ENCODE data around the gene STIM1.

STIM1 gene

DNA sequence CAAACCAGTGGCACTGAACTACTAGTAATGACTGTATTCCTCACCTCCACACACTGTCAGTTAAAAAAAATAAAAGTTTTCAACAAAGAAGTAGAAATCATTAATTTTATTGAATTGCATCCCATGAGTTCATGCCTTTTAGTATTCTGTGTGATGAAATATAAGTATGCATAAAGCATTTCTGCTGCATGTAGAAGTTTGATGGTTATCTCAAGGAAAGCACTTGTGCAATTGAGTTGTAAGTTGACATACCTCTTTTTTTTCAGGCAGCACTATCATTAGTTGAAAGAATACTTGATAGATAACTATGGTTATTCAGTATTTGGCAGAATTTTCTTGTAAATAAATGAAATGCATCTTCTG is 104.4 kb downstream of the STIM1 start:
- TF ChIP-seq GATA3 (IDR thresholded peaks at IDR 0.05; ENCODE audit: low read depth, low read length) (no peak), GATA2 (IDR thresholded peaks at IDR 0.05; ENCODE audit: low read depth, low read length) (no peak)

DNA sequence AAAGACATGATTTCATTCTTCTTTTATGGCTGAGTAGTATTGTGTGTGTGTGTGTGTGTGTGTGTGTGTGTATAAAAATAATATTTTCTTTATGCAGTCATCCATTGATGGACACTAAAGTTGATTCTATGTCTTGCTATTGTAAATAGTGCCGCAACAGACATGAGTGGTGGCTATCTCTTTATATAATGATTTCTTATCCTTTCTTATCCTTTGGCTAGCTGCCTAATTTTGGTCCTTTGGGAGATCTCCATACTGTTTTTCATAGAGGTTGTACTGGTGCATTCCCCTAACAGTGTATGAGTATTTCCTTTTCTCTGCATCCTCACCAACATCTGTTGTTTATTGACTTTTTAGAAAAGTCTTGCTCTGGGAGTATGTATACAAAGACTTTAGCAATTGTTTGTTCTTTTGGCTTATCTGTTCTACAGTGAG is 107.0 kb downstream of the STIM1 start:
- no peak for TF ChIP-seq GATA3 (IDR thresholded peaks at IDR 0.05; ENCODE audit: low read depth, low read length)

GRCh38 chr11:3964056-3964455 is 108.6 kb downstream of the STIM1 start:
- TF ChIP-seq GATA2 (IDR thresholded peaks at IDR 0.05; ENCODE audit: low read depth, low read length) (no peak), GATA3 (IDR thresholded peaks at IDR 0.05; ENCODE audit: low read depth, low read length) (no peak)

- TF ChIP-seq GATA2 (IDR thresholded peaks at IDR 0.05; ENCODE audit: low read depth, low read length) (no peak), GATA3 (IDR thresholded peaks at IDR 0.05; ENCODE audit: low read depth, low read length) (no peak)
These were observed 109.6 kb downstream of the STIM1 start for GRCh38 chr11:3964935-3965604.

GRCh38 chr11:3967695-3968094 is 112.2 kb downstream of the STIM1 start:
- TF ChIP-seq GATA3 (IDR thresholded peaks at IDR 0.05; ENCODE audit: low read depth, low read length) = no peak
- no peak for TF ChIP-seq GATA2 (IDR thresholded peaks at IDR 0.05; ENCODE audit: low read depth, low read length)

- TF ChIP-seq GATA2 (IDR thresholded peaks at IDR 0.05; ENCODE audit: low read depth, low read length) (no peak), GATA3 (IDR thresholded peaks at IDR 0.05; ENCODE audit: low read depth, low read length) (no peak)
These were observed 113.7 kb downstream of the STIM1 start for GRCh38 chr11:3969200-3969599.

- TF ChIP-seq GATA2 (IDR thresholded peaks at IDR 0.05; ENCODE audit: low read depth, low read length) (no peak), GATA3 (IDR thresholded peaks at IDR 0.05; ENCODE audit: low read depth, low read length) (no peak)
These were observed 114.1 kb downstream of the STIM1 start for GRCh38 chr11:3969613-3970012.

GRCh38 chr11:3970108-3970507 is 114.6 kb downstream of the STIM1 start:
- TF ChIP-seq GATA2 (IDR thresholded peaks at IDR 0.05; ENCODE audit: low read depth, low read length) = no peak
- TF ChIP-seq GATA3 (IDR thresholded peaks at IDR 0.05; ENCODE audit: low read depth, low read length) = no peak

DNA sequence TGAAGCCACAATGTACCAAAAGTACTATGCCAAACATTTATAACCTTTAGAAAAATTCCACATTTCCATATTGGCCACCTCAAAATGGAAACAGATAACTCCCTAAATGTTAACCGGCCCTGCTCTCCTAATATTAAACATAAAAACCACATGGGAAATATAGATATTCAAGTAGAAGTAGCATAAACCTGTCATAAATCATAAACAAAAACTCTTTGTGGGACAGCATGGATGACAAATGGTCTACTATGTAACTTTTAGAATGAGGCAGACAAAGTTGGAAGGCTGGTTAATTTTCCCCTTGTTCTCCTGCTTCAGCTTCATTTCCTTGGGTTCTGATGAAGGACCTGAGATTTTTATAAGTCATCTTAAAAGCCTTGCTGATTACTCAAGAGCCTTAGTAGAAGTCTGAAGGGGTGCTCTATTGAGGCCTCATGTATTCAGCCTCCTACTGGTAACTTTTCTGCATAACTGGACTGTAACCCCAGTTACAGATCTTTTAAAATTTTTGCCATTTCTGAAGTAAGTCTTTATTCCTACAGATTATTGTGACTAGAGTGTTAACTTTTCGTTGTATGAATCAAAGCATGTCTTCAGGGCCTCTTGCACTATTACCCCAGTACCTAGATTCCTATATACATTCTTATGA is 116.4 kb downstream of the STIM1 start:
- TF ChIP-seq GATA3 (IDR thresholded peaks at IDR 0.05; ENCODE audit: low read depth, low read length) (no peak), GATA2 (IDR thresholded peaks at IDR 0.05; ENCODE audit: low read depth, low read length) (no peak)

GRCh38 chr11:3972431-3972830 is 117.0 kb downstream of the STIM1 start:
- TF ChIP-seq GATA2 (IDR thresholded peaks at IDR 0.05; ENCODE audit: low read depth, low read length) = no peak
- no peak for TF ChIP-seq GATA3 (IDR thresholded peaks at IDR 0.05; ENCODE audit: low read depth, low read length)

DNA sequence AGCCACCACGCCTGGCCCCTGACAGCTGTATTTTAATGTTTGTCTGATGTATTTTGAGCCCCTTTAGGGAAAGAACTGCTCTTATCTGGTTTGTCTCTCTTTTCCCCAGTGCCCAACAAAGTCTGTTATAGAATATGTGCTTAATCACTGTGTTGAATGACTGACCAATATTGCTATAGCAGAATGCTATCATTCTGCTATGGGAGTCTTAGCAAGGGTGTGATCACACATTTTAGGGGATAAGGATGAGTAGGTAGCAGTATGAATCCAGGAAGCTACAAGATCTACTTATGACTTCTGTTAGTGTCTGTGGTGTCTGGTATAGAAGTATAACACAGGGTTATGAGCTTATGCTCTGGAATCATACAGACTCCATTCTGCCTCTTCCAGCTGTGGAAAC is 121.6 kb downstream of the STIM1 start:
- TF ChIP-seq GATA2 (IDR thresholded peaks at IDR 0.05; ENCODE audit: low read depth, low read length) (no peak), GATA3 (IDR thresholded peaks at IDR 0.05; ENCODE audit: low read depth, low read length) (no peak)

- TF ChIP-seq GATA2 (IDR thresholded peaks at IDR 0.05; ENCODE audit: low read depth, low read length) (no peak), GATA3 (IDR thresholded peaks at IDR 0.05; ENCODE audit: low read depth, low read length) (no peak)
These were observed 125.7 kb downstream of the STIM1 start for GRCh38 chr11:3981084-3981633.

DNA sequence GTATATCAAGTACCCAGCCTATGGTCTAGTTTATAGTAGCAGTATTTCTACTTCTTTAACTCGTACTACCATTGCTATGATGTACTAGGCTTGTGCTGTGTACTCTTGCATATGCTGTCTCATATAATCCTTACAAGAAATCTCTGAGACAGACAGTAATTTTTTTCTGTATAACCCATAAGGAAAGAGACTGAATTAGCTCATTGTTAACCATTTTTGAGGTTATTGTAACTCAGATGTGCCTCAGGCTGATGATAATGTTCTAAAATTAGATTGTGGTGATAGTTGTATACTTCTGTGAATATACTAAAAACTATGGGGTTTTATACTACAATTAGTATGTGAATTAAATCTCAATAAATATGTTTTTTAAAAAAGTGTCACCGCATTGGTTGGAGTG is 127.0 kb downstream of the STIM1 start:
- no peak for TF ChIP-seq GATA2 (IDR thresholded peaks at IDR 0.05; ENCODE audit: low read depth, low read length)
- TF ChIP-seq GATA3 (IDR thresholded peaks at IDR 0.05; ENCODE audit: low read depth, low read length) = no peak

DNA sequence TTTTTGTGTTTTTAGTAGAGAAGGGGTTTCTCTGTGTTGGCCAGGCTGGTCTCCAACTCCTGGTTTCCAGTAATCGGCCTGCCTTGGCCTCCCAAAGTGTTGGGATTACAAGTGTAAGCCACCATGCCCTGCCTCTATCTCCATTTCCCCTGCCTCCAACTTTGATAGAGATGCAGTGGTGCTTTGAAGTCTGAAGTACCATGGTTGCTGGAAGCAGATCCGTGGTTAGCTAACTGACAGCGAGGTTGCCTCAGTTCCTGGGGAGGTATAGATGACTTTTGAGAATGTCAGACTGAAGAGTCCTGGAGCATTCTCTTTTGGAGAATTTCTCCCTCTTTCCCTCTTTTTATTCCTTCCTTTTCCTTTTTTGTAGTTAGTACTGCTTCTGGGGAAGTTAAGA is 127.6 kb downstream of the STIM1 start:
- no peak for TF ChIP-seq GATA2 (IDR thresholded peaks at IDR 0.05; ENCODE audit: low read depth, low read length)
- no peak for TF ChIP-seq GATA3 (IDR thresholded peaks at IDR 0.05; ENCODE audit: low read depth, low read length)

DNA sequence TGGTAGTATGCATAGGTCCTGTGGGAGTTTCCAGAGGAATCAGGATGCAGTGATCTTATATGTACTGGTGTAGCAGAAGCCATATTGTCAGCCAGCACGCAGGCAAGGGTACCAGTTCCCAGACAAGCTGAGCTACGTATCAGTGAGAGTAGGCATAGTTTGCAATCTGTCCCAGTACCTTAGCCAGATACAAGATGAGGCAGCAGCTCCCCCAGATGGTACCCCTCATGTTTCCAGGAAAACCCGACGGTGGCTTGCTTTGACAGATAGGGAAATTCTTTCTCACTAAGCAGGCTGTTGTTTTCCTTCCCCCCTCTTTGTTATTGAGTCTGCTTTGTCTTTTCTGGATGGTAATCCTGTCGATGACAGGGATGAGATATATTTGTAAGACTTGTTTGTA is 129.4 kb downstream of the STIM1 start:
- TF ChIP-seq GATA2 (IDR thresholded peaks at IDR 0.05; ENCODE audit: low read depth, low read length) (no peak), GATA3 (IDR thresholded peaks at IDR 0.05; ENCODE audit: low read depth, low read length) (no peak)
